ENCODE data around the gene DHRS7. TPM values are rescaled to one million over a fixed set of nuclear protein-coding genes. Genes with fewer than 3 reads are reported as not detected.
A peak's percentile ranks its signal among the peaks of the same experiment; 100 is the strongest.

Gene DHRS7
- total RNA-seq, 2 experiments from 2014 or later, result 40.5 to 43.4 TPM

- no peak overlapping the region for H3K27ac Mint-ChIP-seq
- DNase-seq, result no peak
- H3K36me3 Mint-ChIP-seq (ENCODE audit: low read depth), result no peaks in the 10 kb centered on the region
- peaks cover 3% of the 10 kb centered on the region for H3K9me3 Mint-ChIP-seq
- no peak overlapping the region for H3K4me3 Mint-ChIP-seq
- H3K4me1 Mint-ChIP-seq (ENCODE audit: low read depth), result peaks cover 19% of the 10 kb centered on the region
- intact Hi-C loops (cut with micrococcal nuclease), result loop anchor here (1.0 to 10.0 kb wide), 4 partner anchors 31 to 996 kb away; partner anchors contain the start of genes DAAM1, JKAMP and L3HYPDH
- no peaks in the 10 kb centered on the region for H3K27me3 Mint-ChIP-seq (ENCODE audit: low read depth)
- CTCF ChIA-PET, result interaction anchor here (1.0 to 10.7 kb wide), 16 partner anchors 13 to 597 kb away, joined by 3 to 156 read pairs (median 6); partner anchors contain the start of genes DHRS7 and PPM1A
Measured at GRCh38 chr14:60183138-60183537, 17.9 kb upstream of the DHRS7 start.

- CTCF ChIA-PET, result interaction anchor here (10.7 kb wide), 1 partner anchor 215 kb away, joined by 156 read pairs; no protein-coding TSS in a partner anchor
Measured at GRCh38 chr14:60179431-60179869, 14.3 kb upstream of the DHRS7 start.

GRCh38 chr14:60178820-60179219, 13.6 kb upstream of the DHRS7 start:
- CTCF ChIA-PET, result no interaction called here
- peaks cover 12% of the 10 kb centered on the region for H3K4me1 Mint-ChIP-seq (ENCODE audit: low read depth)
- no peaks in the 10 kb centered on the region for H3K36me3 Mint-ChIP-seq (ENCODE audit: low read depth)
- intact Hi-C loops (cut with micrococcal nuclease), result no loop called here
- H3K4me3 Mint-ChIP-seq, result no peak overlapping the region
- peaks cover 6% of the 10 kb centered on the region for H3K27me3 Mint-ChIP-seq (ENCODE audit: low read depth)
- H3K9me3 Mint-ChIP-seq, result peaks cover 3% of the 10 kb centered on the region
- DNase-seq, result no peak
- no peak overlapping the region for H3K27ac Mint-ChIP-seq

More at GRCh38 chr14:60179431-60179869, 14.3 kb upstream of the DHRS7 start:
- peaks cover 3% of the 10 kb centered on the region for H3K9me3 Mint-ChIP-seq
- H3K4me1 Mint-ChIP-seq (ENCODE audit: low read depth), result peaks cover 16% of the 10 kb centered on the region
- H3K4me3 Mint-ChIP-seq, result no peak overlapping the region
- intact Hi-C loops (cut with micrococcal nuclease), result no loop called here
- no peak for DNase-seq
- H3K27ac Mint-ChIP-seq, result no peak overlapping the region
- H3K36me3 Mint-ChIP-seq (ENCODE audit: low read depth), result no peaks in the 10 kb centered on the region
- peaks cover 6% of the 10 kb centered on the region for H3K27me3 Mint-ChIP-seq (ENCODE audit: low read depth)

- Mint-ChIP-seq H3K4me3 (no peak overlapping the region), H3K4me1 (ENCODE audit: low read depth) (peaks cover 5% of the 10 kb centered on the region), H3K27me3 (ENCODE audit: low read depth) (peaks cover 6% of the 10 kb centered on the region), H3K27ac (no peak overlapping the region), H3K36me3 (ENCODE audit: low read depth) (no peaks in the 10 kb centered on the region), H3K9me3 (peaks cover 3% of the 10 kb centered on the region)
- CTCF ChIA-PET, result no interaction called here
- intact Hi-C loops (cut with micrococcal nuclease), result no loop called here
- DNase-seq, result no peak
Measured at GRCh38 chr14:60178164-60178563, 13.0 kb upstream of the DHRS7 start.

- peaks cover 6% of the 10 kb centered on the region for H3K27me3 Mint-ChIP-seq (ENCODE audit: low read depth)
- CTCF ChIA-PET, result no interaction called here
Measured at GRCh38 chr14:60175255-60175902, 10.2 kb upstream of the DHRS7 start.

GRCh38 chr14:60174352-60175254, 9.4 kb upstream of the DHRS7 start:
- DNase-seq, result no peak
- no peaks in the 10 kb centered on the region for H3K36me3 Mint-ChIP-seq (ENCODE audit: low read depth)
- intact Hi-C loops (cut with micrococcal nuclease), result no loop called here
- no peak overlapping the region for H3K4me3 Mint-ChIP-seq
- H3K27ac Mint-ChIP-seq, result no peak overlapping the region
- H3K9me3 Mint-ChIP-seq, result peaks cover under 1% of the 10 kb centered on the region
- peaks cover 6% of the 10 kb centered on the region for H3K27me3 Mint-ChIP-seq (ENCODE audit: low read depth)
- CTCF ChIA-PET, result interaction anchor here (0.9 kb wide), 1 partner anchor 210 kb away, joined by 6 read pairs; no protein-coding TSS in a partner anchor
- H3K4me1 Mint-ChIP-seq (ENCODE audit: low read depth), result peaks cover 1% of the 10 kb centered on the region

More at GRCh38 chr14:60175255-60175902, 10.2 kb upstream of the DHRS7 start:
- intact Hi-C loops (cut with micrococcal nuclease), result no loop called here
- H3K27ac Mint-ChIP-seq, result no peak overlapping the region
- no peak overlapping the region for H3K4me3 Mint-ChIP-seq
- H3K4me1 Mint-ChIP-seq (ENCODE audit: low read depth), result peaks cover 3% of the 10 kb centered on the region
- peaks cover 2% of the 10 kb centered on the region for H3K9me3 Mint-ChIP-seq
- H3K36me3 Mint-ChIP-seq (ENCODE audit: low read depth), result no peaks in the 10 kb centered on the region
- DNase-seq, result no peak

GRCh38 chr14:60171690-60172089, 6.5 kb upstream of the DHRS7 start:
- Mint-ChIP-seq H3K4me3 (no peak overlapping the region), H3K36me3 (ENCODE audit: low read depth) (no peaks in the 10 kb centered on the region), H3K4me1 (ENCODE audit: low read depth) (peaks cover under 1% of the 10 kb centered on the region), H3K9me3 (no peaks in the 10 kb centered on the region), H3K27me3 (ENCODE audit: low read depth) (peaks cover 5% of the 10 kb centered on the region), H3K27ac (no peak overlapping the region)
- CTCF ChIA-PET, result interaction anchor here (0.9 to 1.0 kb wide), 2 partner anchors 9 to 20 kb away, joined by 3 to 4 read pairs; no protein-coding TSS in a partner anchor
- intact Hi-C loops (cut with micrococcal nuclease), result no loop called here
- no peak for DNase-seq

GRCh38 chr14:60170948-60171347, 5.8 kb upstream of the DHRS7 start:
- intact Hi-C loops (cut with micrococcal nuclease), result no loop called here
- Mint-ChIP-seq H3K27me3 (ENCODE audit: low read depth) (peaks cover 3% of the 10 kb centered on the region), H3K27ac (no peak overlapping the region), H3K36me3 (ENCODE audit: low read depth) (no peaks in the 10 kb centered on the region), H3K9me3 (no peaks in the 10 kb centered on the region), H3K4me1 (ENCODE audit: low read depth) (peaks cover 7% of the 10 kb centered on the region), H3K4me3 (no peak overlapping the region)
- DNase-seq, result no peak
- CTCF ChIA-PET, result interaction anchor here (0.9 to 1.0 kb wide), 2 partner anchors 10 to 19 kb away, joined by 3 to 4 read pairs; no protein-coding TSS in a partner anchor

- H3K27me3 Mint-ChIP-seq (ENCODE audit: low read depth), result peaks cover 1% of the 10 kb centered on the region
- intact Hi-C loops (cut with micrococcal nuclease), result loop anchor here (5.0 kb wide), 2 partner anchors 537 to 687 kb away; partner anchors contain the start of genes JKAMP and L3HYPDH
- peaks cover 12% of the 10 kb centered on the region for H3K4me1 Mint-ChIP-seq (ENCODE audit: low read depth)
- H3K27ac Mint-ChIP-seq, result no peak overlapping the region
- DNase-seq, result no peak
- no peaks in the 10 kb centered on the region for H3K36me3 Mint-ChIP-seq (ENCODE audit: low read depth)
- H3K4me3 Mint-ChIP-seq, result no peak overlapping the region
- H3K9me3 Mint-ChIP-seq, result no peaks in the 10 kb centered on the region
- CTCF ChIA-PET, result interaction anchor here (0.5 kb wide), 1 partner anchor 442 kb away, joined by 3 read pairs; no protein-coding TSS in a partner anchor
Measured at GRCh38 chr14:60169722-60170121, 4.5 kb upstream of the DHRS7 start.

GRCh38 chr14:60166142-60166541, 944 bp upstream of the DHRS7 start:
- Mint-ChIP-seq H3K4me1 (ENCODE audit: low read depth) (peaks cover 33% of the 10 kb centered on the region), H3K9me3 (no peaks in the 10 kb centered on the region), H3K4me3 (peak overlapping the region; percentile 60), H3K27ac (peak overlapping the region; percentile 81), H3K27me3 (ENCODE audit: low read depth) (no peaks in the 10 kb centered on the region), H3K36me3 (ENCODE audit: low read depth) (peaks cover 5% of the 10 kb centered on the region)
- no peak for DNase-seq
- intact Hi-C loops (cut with micrococcal nuclease), result loop anchor here (5.0 kb wide), 2 partner anchors 534 to 684 kb away; partner anchors contain the start of genes JKAMP and L3HYPDH
- CTCF ChIA-PET, result interaction anchor here (0.7 to 3.2 kb wide), 12 partner anchors 17 to 202 kb away, joined by 3 to 31 read pairs (median 4); partner anchors contain the start of gene PPM1A

- intact Hi-C loops (cut with micrococcal nuclease), result loop anchor here (1.0 to 5.0 kb wide), 5 partner anchors 83 to 683 kb away; partner anchors contain the start of genes JKAMP and L3HYPDH
- Mint-ChIP-seq H3K4me1 (ENCODE audit: low read depth) (peaks cover 38% of the 10 kb centered on the region), H3K27ac (peak overlapping the region; percentile 81), H3K4me3 (peak overlapping the region; percentile 60), H3K36me3 (ENCODE audit: low read depth) (peaks cover 5% of the 10 kb centered on the region), H3K27me3 (ENCODE audit: low read depth) (no peaks in the 10 kb centered on the region), H3K9me3 (no peaks in the 10 kb centered on the region)
- no peak for DNase-seq
- CTCF ChIA-PET, result interaction anchor here (0.6 to 3.2 kb wide), 14 partner anchors 18 to 202 kb away, joined by 3 to 31 read pairs (median 4); partner anchors contain the start of gene PPM1A
Measured at GRCh38 chr14:60165547-60165876, 314 bp upstream of the DHRS7 start.

GRCh38 chr14:60164404-60164711, 840 bp downstream of the DHRS7 start:
- CTCF ChIA-PET, result interaction anchor here (1.5 to 3.2 kb wide), 3 partner anchors 19 to 200 kb away, joined by 5 to 31 read pairs (median 10); no protein-coding TSS in a partner anchor
- Mint-ChIP-seq H3K36me3 (ENCODE audit: low read depth) (peaks cover 7% of the 10 kb centered on the region), H3K9me3 (no peaks in the 10 kb centered on the region), H3K4me1 (ENCODE audit: low read depth) (peaks cover 45% of the 10 kb centered on the region), H3K27me3 (ENCODE audit: low read depth) (no peaks in the 10 kb centered on the region), H3K27ac (peak overlapping the region; percentile 96), H3K4me3 (peak overlapping the region; percentile 89)
- no peak for DNase-seq
- intact Hi-C loops (cut with micrococcal nuclease), result loop anchor here (1.0 kb wide), 3 partner anchors 12 to 73 kb away; partner anchors contain the start of gene PCNX4
